ENCODE data around the gene ZSWIM6.

The ZSWIM6 gene

DNA sequence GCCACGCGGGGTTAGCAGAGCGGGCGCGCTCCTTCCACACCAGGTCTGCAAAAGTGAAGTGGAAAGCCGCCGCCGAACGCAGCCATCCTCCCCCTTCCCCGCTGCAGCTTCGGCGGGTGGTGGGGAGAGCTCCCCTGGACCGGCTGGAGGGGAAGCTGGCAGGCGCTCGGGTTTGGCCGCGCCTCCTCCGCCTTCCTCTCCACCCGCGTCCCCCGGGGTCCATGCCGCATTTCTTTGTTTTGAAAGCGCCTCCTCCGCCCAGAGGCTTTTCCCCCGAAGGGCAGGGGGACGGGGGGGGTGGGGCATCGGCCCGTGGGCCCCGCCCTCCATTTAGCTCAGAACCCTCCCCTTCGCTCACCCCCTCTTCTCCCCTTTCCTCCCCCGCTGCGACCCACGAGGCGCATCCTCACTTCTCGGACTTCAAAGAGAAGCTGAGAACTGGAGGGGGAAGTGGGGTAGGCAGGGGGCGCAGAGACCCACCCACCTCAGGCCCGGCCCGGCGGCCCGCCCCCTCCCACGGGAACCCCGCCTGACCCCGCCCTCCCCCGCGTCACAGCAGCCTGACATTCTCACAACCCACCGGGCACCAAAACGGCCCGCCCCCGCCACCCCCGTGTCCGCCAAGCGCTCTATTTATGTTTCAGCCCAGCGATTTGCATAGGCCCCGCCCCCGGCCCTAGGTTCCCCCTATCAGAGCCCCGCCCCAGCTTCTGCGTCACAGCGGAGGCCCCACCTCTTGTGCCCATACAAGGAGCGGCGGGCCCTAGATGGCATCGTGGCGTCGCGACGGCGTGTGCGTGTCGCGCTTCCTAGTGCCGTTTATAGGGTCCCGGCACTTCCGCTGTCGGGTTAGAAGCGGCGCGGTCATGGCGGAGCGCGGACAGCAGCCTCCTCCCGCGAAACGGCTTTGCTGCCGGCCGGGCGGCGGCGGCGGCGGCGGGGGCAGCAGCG, at the start of gene ZSWIM6:
Gene ZSWIM6, plus strand, starts transcription at position 852 of the 951 bp plus-strand sequence. Its CDS starts 15 bp downstream, at position 867.
- peak; percentile 98 to 99 for DNase-seq

DNA sequence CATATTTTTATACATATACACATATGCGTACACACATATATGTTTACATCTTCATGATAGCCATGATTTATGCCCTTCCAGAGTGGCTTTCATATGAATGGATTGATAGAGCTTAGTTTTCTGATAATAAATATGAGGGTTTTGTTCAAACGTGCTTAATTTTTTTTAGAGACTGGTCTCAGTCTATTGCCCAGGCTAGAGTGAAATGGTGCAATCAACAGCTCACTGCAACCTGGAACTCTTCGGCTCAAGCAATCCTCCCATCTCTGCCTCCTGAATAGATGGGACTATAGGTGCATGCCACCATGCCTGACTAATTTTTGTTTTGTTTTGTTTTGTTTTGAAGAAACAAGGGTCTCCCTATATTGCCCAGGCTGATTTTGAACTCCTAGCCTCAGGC, 48.6 kb upstream of the ZSWIM6 start:
- no peak for DNase-seq

DNA sequence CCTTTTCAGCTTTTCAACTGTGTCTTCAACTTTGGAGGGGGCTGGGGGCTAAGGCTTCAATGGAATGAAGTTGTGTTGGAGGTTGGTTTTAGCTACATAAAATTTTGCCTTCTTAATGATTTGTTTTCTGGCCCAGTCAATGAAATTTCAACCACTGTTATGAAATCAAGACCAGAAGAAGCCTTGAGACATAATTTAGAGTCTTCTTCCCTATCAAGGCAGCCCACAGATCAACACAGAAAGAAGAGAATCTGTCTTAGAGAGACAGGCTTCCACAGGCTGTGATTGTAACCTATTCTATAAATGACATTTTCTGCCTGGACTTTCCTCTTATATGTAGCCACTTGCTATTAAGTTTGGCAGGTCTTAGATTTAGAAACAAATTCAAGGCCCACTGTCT, 46.5 kb upstream of the ZSWIM6 start:
- DNase-seq = no peak

DNA sequence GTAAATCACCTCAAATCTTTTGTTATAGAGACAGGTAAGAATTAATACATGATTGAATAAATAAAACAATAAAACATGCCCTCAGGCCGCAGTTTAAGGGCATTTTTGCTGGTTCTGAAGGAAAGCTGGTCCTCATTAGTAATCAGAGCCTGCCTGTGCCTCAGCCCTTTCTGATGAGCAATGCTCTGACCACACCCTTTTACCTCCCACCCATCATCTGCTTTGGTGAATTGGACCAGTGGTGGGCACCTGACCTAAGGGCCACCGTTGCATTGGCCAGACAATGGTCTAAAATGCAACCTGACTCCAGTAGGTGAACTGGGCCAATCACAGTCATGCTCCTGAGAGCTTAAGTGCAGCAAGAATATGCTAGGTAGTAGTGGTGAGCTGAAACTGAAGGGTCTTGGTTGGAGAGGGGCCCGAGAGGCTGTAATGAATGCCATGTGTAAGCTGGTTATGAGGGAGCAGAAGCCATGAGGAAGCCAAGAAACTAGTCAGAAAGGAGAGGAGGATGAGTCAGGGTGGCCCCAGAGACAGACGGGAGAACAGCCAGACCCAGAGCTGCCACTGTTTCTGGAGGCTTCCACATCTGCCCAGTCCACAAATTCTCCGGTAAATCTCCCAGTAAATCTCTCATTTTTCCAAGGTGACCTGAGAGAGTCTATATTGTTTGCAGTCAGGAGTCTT, 45.5 kb upstream of the ZSWIM6 start:
- DNase-seq = no peak

DNA sequence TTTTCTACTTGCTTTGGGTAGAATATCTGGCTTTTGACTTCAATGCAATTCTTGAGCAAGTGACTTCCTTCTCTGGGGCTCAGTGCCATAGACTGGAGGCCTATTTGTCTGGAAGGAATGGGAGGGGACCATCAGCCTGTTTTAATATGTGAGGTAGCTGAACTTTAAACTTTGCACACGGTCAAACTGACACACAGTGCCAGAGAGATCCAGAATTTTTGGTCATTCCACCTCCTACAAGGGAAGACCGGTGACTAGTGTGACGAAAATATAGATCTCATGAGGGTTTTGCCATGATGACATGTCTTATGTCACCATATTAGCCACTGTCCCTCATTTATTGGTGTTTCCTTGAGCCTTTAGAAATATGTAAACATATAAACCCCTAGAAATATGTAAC, 44.6 kb upstream of the ZSWIM6 start:
- no peak for DNase-seq

DNA sequence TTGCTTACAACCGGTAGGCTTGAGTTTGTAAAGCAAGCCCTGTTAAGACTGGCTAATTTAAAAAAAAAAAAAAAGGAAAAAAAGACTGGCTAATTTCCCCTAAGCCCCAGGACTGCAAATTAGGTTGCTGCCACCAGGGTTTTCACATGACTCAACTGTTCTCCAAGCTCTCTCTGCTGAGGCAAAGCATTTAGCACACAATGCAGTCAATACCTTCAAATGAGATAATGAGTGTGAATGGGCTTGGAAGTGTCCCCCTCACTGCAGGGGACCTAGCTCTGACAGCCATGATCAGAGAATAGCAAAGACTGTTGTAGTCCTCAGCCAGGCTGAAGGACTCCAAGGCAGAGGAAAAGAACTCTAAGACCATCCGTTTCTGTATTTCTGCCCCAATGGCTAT, 42.8 kb upstream of the ZSWIM6 start:
- DNase-seq = no peak

DNA sequence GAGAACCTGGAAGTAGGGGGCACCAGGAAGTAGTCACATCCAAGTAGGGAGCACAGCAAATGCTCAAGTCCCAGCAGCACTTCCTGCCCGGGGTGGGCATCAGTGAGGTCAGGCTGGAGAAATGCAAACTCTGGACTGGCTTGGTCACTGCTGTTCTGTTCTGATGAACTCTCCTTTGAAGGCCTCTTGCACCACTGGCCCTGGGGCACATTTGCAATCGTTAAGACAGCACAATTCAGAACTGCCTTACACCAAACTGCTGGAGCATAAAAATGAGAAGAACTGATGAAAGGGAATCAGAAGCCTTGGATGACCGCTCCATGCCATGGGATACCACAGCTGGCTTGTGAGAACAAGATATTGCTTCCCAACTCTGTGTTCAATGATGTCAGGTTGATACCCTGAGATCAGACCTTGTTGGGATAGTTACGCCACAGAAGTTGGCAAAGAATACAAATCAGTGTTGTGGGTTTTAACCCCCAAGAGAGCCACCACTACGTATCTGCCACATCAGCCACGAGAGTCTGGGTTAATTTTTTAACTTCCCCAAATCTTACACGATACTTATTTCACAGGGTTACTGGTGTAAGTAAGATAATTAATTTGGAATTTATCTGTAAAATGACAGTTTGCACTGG, 42.3 kb upstream of the ZSWIM6 start:
- DNase-seq = no peak

DNA sequence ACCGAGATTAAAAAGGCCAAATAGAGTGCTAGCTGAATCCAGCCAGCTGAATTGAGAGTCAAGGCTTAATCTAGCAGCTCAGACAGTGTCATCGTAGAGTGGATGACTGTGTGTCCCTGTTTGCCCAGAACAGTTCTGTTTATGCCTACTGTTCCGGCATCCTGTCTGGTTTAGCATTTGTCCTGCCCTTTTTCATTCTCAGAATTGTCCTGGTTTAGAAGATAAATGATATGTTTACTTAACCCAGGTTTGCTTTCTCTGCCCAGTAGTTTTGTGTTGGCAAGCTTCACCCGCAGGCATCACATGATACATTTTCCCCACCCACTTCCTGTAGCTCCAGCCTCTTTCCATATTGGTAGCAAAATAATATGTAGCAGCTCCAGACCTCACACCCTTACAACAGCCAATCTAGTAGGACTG, 41.3 kb upstream of the ZSWIM6 start:
- DNase-seq = no peak

DNA sequence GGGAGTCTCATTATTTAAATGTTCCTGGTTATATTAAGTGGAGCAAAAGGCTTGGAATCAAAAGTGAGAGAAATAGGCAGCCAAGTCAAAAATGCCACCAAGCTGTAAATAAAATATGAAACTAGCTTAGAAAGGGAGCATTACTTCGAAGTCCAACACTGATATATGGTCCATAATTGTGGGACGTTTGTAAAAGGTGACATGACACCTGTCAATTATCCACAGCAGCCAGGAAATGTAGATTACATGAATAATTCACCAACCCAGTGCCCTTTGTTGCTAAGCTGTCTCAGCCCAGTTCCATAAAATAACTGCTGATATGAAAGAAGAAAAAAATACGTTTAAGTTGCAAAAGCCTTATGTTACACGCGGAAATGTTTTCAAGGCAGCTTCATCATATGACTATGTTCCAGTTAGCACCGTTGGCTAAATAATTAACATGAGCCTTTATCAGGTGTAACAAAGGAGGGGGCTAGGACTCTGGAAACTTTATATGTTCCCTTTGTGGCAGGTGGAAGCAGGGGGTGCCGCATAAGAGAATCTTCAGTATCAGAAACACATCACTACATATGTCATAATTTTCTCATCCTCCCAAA, 39.9 kb upstream of the ZSWIM6 start:
- DNase-seq = no peak

DNA sequence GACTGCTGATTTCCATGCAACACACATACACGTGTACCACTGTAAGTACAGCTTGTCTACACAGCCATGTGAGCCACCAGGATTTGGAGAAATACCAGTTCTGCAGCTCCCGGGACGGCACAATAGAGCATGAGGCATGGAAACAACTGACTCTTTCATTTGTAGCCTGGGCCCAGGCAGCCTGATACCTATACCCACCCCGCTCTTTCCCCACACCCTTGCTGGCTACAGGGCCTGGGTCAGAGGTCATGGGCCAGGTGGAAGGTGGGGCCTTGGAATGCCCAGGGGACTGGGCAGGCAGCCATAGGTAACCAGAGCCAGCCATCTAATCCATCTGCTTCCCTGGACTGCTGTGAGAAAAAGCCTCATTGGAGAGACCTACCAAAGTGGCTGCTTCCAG, 39.0 kb upstream of the ZSWIM6 start:
- no peak for DNase-seq

DNA sequence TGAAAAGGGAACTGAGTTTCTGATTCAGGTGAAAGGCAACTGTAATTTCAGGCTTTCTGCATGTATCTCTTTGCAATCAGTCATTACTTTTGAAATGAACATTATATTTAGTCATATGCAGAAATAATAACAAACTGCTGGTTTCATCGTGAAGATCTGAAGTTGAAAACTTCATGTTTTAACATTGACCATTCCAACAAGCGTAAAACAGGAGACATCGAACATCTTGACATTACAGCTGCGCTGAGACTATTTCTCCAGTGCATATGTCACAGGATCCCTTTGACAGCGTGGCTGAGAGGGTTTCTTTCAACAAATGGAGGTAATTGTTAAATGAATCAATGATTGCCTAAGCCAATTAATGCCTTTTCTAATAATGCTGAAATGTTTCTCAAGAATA, 38.2 kb upstream of the ZSWIM6 start:
- no peak for DNase-seq

DNA sequence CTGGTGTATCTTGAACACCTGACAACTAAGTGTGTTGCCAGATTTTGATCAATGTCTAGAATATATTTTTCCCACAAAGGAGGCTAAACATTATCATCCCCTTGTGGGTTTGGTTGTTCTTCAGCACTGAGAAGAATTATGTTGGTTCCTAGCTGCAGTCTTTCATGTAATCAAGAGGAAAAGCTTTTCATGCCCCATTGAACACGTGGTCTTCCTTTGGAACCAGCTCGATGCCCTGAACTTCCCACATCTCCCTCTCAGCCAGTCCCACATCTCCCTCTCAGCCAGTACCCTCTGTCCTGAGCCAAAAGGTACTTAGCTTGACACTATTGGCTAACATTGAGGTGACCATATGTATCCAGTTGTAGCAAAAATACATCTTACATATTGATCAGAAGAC, 36.7 kb upstream of the ZSWIM6 start:
- no peak for DNase-seq

DNA sequence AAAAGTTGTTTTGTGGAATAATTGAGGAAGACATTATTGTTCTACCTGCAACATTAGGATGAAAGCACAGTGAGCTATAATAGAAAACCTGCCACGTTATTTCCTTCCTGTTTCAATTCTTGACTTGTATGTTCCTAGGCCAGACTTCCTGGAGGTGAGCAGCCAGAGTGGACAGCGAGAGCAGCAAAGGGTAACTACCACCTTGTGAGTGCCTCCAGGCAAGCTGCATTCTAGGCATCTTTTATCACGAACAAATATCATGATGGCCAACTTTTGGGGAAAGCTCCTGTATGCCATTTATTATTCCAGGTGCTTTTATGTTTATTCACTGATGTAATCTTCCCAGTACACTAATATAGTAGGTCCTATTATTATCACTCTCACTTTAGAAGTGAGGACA, 34.0 kb upstream of the ZSWIM6 start:
- no peak for DNase-seq

DNA sequence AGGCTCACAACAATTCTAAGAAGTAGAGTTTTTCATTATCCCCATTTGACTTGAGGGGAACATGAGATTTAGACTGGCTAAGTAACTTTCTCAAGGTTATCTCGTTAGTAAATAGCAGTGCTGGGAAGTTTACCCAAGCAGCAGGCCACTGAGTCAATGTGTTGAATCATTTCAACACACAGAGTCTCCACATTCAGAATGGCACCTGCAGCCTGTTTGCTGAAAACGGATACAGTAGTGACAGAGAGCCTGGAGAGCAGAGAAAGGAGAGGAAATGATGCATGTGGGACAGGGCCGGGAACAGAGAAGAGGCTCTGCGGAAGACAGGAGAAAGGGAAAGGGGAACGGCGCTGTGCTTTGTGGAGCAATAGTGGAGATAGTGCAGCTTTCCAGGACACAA, 33.5 kb upstream of the ZSWIM6 start:
- no peak for DNase-seq

DNA sequence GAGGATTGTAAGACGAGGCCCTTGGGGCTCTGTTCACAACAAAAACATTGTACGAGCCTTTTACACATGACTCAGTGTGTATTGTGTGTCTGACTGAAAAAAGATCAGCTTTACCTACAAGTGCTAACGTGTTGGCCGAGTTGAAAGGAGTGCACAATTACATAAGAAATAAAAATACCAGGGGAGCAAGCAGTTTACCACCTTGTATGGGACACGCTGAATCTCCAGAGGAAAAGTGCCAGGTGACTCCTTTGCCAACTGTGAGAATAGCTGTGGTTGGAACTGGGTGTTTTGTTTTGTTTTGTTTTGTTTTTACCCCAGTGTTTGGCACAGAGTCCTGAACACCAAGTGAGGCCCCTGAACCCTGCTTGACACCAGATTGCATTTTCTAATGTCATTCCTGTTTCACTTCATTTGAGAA, 32.8 kb upstream of the ZSWIM6 start:
- no peak for DNase-seq

DNA sequence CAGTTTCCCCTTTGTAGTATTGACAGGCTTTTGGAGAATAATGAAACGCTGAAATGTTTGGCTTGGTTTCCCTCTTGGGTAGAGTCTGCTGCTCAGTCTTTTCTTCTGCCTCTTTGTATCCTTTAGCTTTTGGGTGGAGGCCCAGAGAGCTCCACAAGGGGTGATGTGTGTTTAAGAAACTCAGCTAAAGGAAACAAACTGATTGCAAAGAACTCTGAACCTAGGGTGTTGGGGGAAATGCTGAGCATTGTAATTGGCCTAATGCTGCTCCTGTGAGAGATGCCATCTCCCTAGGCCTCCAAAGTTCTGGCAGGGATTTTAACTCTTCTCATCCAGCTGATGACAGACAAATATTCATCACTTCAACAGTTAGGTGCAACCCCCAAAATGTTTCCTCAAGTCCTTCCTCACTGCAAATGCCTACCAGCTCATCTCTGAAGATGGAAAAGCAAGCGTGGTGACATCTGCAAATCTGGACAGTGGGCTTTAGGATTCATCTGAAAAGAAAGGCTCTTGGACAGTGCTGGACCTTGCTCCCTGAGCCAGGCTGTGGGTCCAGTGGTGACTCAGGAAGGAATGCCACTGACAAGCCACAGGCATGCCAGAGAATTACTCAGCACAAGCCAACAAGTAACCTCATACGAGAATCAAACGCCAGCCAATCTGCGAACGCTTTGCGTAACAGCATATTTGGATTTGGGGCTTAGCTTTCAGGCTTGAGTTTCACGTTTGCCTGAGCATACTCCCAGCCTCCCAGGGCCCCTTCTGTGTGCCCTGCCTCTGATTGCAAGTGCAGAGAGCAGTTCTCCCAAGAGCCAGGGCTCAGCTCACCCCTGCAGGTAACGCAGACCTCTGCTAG, 30.5 kb upstream of the ZSWIM6 start:
- DNase-seq = no peak

DNA sequence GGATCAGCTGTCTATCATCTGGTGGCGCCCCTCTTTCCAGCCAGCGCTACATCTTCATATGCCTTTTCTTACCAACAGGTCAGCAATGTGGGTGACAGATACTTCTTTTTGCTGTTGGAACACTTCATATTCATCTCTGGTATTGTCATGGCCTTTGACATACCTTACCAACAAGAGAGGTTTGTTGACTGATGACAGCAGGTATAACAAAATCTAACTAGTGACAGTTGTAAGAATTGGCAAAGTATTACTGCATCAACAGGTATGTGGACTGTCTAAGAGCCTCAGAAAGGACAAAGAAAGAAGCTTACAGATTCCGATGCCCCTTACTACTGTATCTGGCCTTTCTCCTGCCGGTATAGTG, 29.9 kb upstream of the ZSWIM6 start:
- no peak for DNase-seq

DNA sequence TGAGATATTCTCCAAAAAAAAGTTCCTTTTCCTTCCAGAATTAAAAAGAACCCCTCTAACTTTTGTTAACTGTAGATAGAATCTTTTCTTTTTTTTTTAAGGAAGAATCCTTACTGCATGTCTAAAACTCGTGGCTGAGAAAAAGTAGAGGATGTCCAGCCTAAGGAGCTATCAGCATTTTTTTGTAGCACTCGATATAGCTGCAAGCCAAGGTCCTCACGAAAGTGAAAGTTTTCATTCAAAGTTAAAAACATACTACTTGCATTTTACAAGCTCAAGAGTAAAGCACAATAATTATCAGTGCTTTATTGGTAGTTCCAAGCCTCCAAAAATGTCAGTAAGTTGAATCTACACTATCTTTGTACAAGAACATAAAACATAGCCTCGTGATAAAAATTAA, 28.7 kb upstream of the ZSWIM6 start:
- DNase-seq = no peak

DNA sequence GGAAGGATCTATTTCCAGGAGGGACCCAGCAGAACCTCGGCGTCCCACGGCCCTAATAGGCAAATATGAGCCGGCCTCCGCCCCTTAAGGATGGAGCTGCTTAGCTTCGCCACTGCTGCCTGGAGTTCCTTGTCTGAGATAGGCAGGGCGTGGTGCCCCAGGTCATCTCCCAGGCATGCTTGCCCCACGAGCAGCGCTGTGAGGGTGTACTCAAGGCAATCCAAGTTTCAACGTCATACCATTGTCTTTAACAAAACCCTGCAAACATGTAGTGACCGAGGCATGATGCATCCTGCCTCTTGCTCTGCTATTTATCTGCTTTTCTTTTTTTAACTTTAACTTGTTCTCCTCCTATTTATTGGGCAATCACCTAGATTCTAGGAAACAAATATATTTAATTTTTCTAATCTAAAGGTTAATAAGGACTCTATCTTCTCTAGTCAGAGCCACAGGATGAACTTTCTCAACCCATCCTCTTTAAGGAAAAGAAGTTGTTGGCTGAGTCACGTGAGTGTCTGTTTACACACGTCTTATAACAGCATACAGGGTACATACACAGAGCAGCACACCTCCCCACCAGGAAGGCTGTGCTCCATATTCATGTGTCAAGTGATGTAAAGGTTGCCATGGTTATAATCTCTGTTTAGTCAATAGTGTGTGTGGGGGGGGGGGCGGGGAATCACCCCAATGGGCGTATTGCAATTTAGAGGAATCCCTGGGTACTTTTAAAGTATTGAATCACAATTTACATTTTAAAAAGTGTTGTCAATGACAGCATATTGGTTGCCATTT, 27.3 kb upstream of the ZSWIM6 start:
- DNase-seq = no peak

DNA sequence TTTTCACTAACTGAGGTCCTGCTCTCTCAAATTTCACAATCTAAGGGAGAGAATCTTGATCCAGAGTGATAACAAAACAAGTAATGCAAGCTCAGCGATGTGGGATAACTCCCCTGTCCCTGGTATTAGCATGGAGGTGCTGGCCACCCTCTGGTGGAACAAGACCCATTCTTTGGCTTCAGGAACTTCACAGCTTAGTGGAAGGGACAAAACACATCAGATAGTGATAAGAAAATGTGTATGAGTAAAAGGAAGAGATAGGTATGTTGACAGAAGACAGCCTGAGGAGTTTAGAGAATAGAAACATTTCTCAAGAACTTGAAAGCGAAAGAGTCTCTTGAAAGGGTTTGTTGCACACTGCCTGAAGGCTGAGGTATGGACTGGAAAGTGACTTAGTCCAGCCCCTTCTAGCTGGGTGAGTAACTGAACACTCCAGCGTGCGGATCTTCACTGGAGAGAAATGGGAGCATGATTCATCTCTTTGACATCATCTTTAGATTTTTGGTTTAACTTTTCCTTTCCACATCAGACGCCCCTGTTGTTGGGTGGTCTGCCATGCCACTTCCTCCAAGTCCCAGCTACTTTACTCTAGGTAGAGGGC, 25.4 kb upstream of the ZSWIM6 start:
- no peak for DNase-seq

DNA sequence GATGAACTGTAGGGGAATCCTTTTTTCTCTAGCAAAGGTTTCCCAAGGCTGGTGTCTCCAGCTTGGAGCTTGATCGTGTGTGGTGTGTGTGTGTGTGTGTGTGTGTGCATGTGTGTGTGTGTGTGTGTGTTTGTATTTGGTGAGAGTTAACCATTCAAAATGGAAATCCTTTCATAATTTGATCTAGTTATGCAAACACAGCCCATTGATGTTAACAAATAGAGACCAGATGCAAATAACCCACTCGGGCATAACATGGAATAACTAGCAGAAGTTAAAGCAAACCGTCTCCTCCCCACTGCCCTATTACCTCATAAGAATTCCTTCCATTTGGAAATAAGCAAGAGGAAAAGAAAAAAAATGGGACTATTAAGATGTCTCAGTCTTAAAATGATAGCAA, 24.9 kb upstream of the ZSWIM6 start:
- DNase-seq = no peak

Data from stimulated activated CD4-positive, alpha-beta T cell treated with anti-CD3 and anti-CD28 coated beads, Interleukin-4, amount 100 ng/mL, for 4 hours (primary cell).